Endodermal cell (in vitro differentiated cells): ENCODE data around the gene AJAP1. TPM values are rescaled to one million over a fixed set of nuclear protein-coding genes. Genes with fewer than 3 reads are reported as not detected.

ENCODE experiments used
- DNase-seq: peaks from one replicate; pipeline ENCODE4 v3.0.0-alpha.2; 2017
- H3K27ac ChIP-seq: 2 replicates; pipeline ENCODE4 v1.5.1; 2013; ENCODE audit warnings: mild to moderate bottlenecking, low read depth, low read length, moderate library complexity
- H3K27me3 ChIP-seq: 2 replicates; pipeline ENCODE4 v1.6.1; 2013; ENCODE audit warnings: mild to moderate bottlenecking, low read length, moderate library complexity; ENCODE audit not compliant: insufficient read depth, control insufficient read depth, poor library complexity, severe bottlenecking
- H3K36me3 ChIP-seq: 2 replicates; pipeline ENCODE4 v1.7.0; 2013; ENCODE audit warnings: mild to moderate bottlenecking, low read length, moderate library complexity; ENCODE audit not compliant: control insufficient read depth, insufficient read depth
- H3K4me1 ChIP-seq: one replicate; pipeline ENCODE4 v1.7.0; 2013; ENCODE audit warnings: low read length; ENCODE audit not compliant: control insufficient read depth, insufficient read depth
- H3K4me3 ChIP-seq: 2 replicates; pipeline ENCODE4 v1.5.1; 2013; ENCODE audit warnings: mild to moderate bottlenecking, low read length, moderate library complexity
- H3K9ac ChIP-seq: 2 replicates; pipeline ENCODE4 v1.6.1; 2013; ENCODE audit warnings: mild to moderate bottlenecking, low read length, moderate library complexity; ENCODE audit not compliant: poor library complexity, severe bottlenecking; ENCODE audit errors: extremely low read depth
- H3K9me3 ChIP-seq: 2 replicates; pipeline ENCODE4 v1.6.1; 2013; ENCODE audit warnings: mild to moderate bottlenecking, low read length, moderate library complexity; ENCODE audit not compliant: control insufficient read depth
- H3K27ac Mint-ChIP-seq: 2 replicates; pipeline ENCODE4 v1.8.0; 2020; ENCODE audit warnings: mixed read lengths
- H3K27me3 Mint-ChIP-seq: 2 replicates; pipeline ENCODE4 v1.8.0; 2021; ENCODE audit warnings: mild to moderate bottlenecking, mixed read lengths; ENCODE audit not compliant: insufficient read depth
- H3K36me3 Mint-ChIP-seq: 2 replicates; pipeline ENCODE4 v1.8.0; 2020; ENCODE audit warnings: low read depth, mixed read lengths
- H3K4me1 Mint-ChIP-seq: 2 replicates; pipeline ENCODE4 v1.8.0; 2020; ENCODE audit warnings: mixed read lengths
- H3K4me3 Mint-ChIP-seq: 2 replicates; pipeline ENCODE4 v1.8.0; 2020; ENCODE audit warnings: mild to moderate bottlenecking, moderate library complexity, mixed read lengths
- H3K9me3 Mint-ChIP-seq: 2 replicates; pipeline ENCODE4 v1.8.0; 2020; ENCODE audit warnings: mild to moderate bottlenecking, mixed read lengths
- WGBS, 2 experiments: methylation state at CpG; one replicate each; pipeline versions ENCODE4 v1.1.5 to v1.1.7; 2013; ENCODE audit warnings: missing lambda C conversion rate in 2 of 2, mixed read lengths in 1 of 2; ENCODE audit not compliant: insufficient coverage in 1 of 2, insufficient read length in 1 of 2; 5-methylcytosine and 5-hydroxymethylcytosine counted together
- total RNA-seq, 2 donors: library from RNA; stranded (reverse); fragmentation: NEBNext Ultra II Directional in 1 of 2; extraction: Animal tissue kit (Norgen Biotek cat#: 25700) in 1 of 2; gene quantifications; 2 replicates in 1 of 2; 3 replicates in 1 of 2; pipeline ENCODE4 v1.2.1, GENCODE V29; 2021
- TF ChIP-seq, protein P1 (sequence below): fragments of 200-600 bp; sonication (generic); conservative IDR thresholded peaks from 2 replicates; pipeline ENCODE4 v1.5.0; 2021; ENCODE audit warnings: antibody characterized with exemption, mild to moderate bottlenecking

Gene AJAP1
- total RNA-seq, 2 donors from 2014 or later: 19.4 to 22.1 TPM

DNA sequence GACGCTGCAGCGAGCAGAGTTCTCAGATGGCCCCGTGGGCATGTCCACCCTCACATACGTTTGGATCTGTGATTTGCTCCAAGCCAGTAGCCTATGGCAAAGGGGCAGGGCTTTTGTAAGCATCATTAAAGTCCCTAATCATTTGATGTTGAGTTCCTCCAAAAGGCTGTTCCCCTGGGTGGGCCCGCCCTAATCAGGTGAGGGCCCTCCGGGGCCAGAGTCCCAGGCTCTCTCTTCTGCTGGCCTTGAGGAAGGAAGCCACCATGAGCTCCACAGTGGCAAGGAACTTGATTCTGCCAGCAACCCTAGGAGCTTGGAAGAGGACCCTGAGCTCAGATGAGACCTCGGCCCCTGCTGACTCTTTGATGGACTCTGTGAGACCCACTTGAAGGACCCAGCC is 25.4 kb upstream of the AJAP1 start:
- H3K27me3 ChIP-seq: no peaks in the 10 kb centered on the region
- H3K4me1 ChIP-seq: no peaks in the 10 kb centered on the region
- H3K4me3 ChIP-seq: no peak overlapping the region
- Mint-ChIP-seq H3K27me3 (peaks cover 2% of the 10 kb centered on the region), H3K27ac (no peak overlapping the region), H3K36me3 (no peaks in the 10 kb centered on the region), H3K4me3 (no peak overlapping the region), H3K9me3 (no peaks in the 10 kb centered on the region), H3K4me1 (no peaks in the 10 kb centered on the region)
- 93 to 100% methylated on average over 5 to 7 of the region's 7 CpGs for WGBS, 2 experiments
- TF ChIP-seq, protein P1, sequence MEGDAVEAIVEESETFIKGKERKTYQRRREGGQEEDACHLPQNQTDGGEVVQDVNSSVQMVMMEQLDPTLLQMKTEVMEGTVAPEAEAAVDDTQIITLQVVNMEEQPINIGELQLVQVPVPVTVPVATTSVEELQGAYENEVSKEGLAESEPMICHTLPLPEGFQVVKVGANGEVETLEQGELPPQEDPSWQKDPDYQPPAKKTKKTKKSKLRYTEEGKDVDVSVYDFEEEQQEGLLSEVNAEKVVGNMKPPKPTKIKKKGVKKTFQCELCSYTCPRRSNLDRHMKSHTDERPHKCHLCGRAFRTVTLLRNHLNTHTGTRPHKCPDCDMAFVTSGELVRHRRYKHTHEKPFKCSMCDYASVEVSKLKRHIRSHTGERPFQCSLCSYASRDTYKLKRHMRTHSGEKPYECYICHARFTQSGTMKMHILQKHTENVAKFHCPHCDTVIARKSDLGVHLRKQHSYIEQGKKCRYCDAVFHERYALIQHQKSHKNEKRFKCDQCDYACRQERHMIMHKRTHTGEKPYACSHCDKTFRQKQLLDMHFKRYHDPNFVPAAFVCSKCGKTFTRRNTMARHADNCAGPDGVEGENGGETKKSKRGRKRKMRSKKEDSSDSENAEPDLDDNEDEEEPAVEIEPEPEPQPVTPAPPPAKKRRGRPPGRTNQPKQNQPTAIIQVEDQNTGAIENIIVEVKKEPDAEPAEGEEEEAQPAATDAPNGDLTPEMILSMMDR: no peak
- H3K36me3 ChIP-seq: no peaks in the 10 kb centered on the region
- no peak overlapping the region for H3K9ac ChIP-seq
- H3K9me3 ChIP-seq: no peaks in the 10 kb centered on the region
- no peak overlapping the region for H3K27ac ChIP-seq
- no peak for DNase-seq

DNA sequence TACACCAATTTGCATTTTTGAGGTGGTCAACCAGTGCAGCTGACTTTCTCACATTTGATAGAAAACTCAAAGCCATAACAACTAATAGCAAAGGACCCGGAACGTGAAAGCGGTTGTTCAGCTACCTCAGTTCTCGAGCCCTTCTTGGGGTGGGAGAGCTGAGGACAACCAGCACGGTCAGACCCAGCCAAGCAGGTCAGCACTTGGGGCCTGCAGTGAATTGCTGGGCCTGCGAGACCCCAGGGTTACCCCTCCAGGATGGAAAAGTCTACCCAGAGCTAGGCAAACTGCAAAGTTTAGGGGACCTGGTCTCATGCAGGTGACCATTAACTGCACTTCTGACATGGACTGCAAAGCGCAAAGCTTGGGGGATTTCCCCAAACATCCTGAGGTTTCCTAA is 23.8 kb upstream of the AJAP1 start:
- Mint-ChIP-seq H3K27ac (no peak overlapping the region), H3K36me3 (no peaks in the 10 kb centered on the region), H3K27me3 (peaks cover 2% of the 10 kb centered on the region), H3K4me3 (no peak overlapping the region), H3K4me1 (no peaks in the 10 kb centered on the region), H3K9me3 (no peaks in the 10 kb centered on the region)
- no peak overlapping the region for H3K27ac ChIP-seq
- no peaks in the 10 kb centered on the region for H3K9me3 ChIP-seq
- H3K9ac ChIP-seq: no peak overlapping the region
- TF ChIP-seq, protein P1: no peak
- WGBS, 2 experiments: 40 to 80% methylated on average over 2 to 7 of the region's 7 CpGs
- no peaks in the 10 kb centered on the region for H3K4me1 ChIP-seq
- no peaks in the 10 kb centered on the region for H3K27me3 ChIP-seq
- H3K4me3 ChIP-seq: no peak overlapping the region
- no peak for DNase-seq
- no peaks in the 10 kb centered on the region for H3K36me3 ChIP-seq

DNA sequence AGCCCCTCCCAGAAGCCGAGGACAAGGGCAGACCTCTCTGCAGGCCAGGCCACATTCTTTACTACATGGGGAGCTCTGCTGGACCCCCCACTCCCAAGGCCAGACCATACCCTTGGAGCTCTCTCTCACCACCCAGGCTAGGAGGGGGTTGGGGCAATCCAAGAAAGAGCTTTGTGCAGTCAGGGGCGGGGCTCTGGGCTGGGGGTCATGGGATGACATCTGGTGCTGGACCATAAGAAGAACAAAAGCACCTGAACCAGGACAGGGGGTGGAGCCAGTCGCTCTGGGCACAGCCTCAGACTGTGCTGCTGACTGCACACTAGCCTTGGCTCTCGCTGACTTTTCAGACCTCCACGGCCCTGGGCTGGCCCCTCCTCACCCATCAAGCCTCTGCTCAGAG is 23.1 kb upstream of the AJAP1 start:
- peaks cover 5% of the 10 kb centered on the region for H3K27me3 Mint-ChIP-seq
- H3K36me3 Mint-ChIP-seq: no peaks in the 10 kb centered on the region
- H3K9me3 Mint-ChIP-seq: no peaks in the 10 kb centered on the region
- 91% methylated on average over 3 to 5 of the region's 5 CpGs for WGBS, 2 experiments
- Histone ChIP-seq H3K4me1 (no peaks in the 10 kb centered on the region), H3K9me3 (no peaks in the 10 kb centered on the region), H3K4me3 (no peak overlapping the region), H3K27me3 (no peaks in the 10 kb centered on the region), H3K9ac (no peak overlapping the region), H3K27ac (no peak overlapping the region), H3K36me3 (no peaks in the 10 kb centered on the region)
- no peaks in the 10 kb centered on the region for H3K4me1 Mint-ChIP-seq
- TF ChIP-seq, protein P1: no peak
- H3K27ac Mint-ChIP-seq: no peak overlapping the region
- DNase-seq: no peak
- no peak overlapping the region for H3K4me3 Mint-ChIP-seq
